ENCODE results near the gene THRAP3.

The THRAP3 gene

DNA sequence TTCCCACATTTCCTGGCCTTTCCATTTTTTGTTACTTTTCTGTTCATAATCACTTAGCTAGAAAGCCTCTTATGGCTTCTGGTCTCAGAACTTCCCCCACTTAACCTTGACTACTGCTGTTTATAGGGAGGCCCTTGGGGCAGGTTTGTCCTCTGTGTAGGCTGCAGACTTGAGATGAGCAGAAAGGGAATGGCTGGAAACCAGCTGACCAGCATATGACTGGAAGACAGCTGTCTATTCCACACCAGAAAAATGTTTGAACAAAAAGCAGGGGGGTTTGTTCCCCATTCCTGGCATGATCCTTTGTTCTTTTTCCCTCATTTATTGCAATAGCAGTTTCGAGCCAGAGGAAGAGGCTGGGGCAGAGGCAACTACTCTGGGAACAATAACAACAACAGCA lies 77.0 kb downstream of the THRAP3 start:
- DNase-seq (ENCODE audit: low read depth in 2 of 2), result no peak

DNA sequence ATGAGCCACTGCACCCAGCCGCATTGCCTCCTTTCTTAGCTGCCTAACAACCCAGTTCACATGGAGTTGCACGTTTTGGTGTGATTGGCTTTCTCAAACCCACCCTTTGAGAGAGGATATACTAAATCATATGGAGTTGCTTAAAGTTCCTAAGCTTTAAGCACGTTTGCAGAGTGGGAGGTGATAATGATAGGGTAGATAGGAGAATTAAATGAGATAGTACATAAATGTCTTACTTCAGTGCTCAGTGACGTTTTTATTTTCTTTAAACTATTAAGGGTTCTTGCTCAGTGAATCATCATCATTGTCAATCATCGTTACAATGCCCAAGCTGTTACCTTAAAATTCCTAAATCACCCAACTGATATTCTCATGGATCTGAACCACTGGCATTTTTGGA lies 79.0 kb downstream of the THRAP3 start:
- no peak for DNase-seq (ENCODE audit: low read depth in 2 of 2)

DNA sequence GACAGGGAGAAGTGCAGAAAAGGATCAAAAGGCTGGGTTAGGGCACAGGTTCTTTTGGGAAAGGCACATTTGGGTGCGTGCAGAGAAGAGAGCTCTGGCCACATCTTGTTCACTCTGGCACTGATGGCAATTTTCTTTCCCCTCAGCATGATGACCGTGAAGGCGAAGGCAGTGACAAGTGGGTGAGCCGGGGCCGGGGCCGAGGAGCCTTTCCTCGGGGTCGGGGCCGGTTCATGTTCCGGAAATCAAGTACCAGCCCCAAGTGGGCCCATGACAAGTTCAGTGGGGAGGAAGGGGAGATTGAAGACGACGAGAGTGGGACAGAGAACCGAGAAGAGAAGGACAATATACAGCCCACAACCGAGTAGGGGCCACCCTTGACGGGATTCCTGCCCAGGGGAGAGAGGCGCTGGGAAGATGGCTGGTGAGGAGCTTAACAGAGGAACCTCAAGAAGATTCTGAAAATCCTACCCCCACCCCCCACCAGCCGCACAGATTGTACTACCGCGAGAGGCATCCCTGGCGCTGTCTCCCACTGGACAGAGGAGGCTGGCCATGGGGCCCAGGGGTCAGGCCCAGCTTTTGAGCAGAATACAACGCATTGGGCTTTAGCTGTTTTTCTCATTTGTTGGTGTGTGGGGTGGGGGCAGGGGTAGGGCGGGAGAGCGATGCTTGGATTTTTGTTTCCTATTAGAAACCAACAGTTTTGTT lies 79.6 kb downstream of the THRAP3 start:
- no peak for DNase-seq (ENCODE audit: low read depth in 2 of 2)

DNA sequence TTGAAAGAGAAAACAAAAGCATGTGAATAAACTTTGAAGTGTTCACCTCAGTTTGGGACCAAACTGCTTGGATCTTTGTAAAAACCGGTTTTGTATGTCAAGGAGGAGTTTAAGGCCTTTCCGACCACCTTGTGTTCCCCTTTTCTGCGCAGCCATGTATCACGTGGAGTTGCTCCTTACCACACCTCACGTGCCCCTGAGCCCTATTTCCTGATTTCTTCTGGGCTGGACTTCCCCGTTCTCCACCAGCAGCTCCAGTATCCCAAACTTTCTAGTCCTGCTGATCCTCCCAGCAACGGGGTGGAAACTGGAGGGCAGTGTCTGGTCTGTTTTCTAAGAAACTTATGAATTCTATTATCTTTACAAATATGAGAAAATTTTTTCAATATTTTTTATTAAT lies 80.3 kb downstream of the THRAP3 start:
- no peak for DNase-seq (ENCODE audit: low read depth in 2 of 2)

DNA sequence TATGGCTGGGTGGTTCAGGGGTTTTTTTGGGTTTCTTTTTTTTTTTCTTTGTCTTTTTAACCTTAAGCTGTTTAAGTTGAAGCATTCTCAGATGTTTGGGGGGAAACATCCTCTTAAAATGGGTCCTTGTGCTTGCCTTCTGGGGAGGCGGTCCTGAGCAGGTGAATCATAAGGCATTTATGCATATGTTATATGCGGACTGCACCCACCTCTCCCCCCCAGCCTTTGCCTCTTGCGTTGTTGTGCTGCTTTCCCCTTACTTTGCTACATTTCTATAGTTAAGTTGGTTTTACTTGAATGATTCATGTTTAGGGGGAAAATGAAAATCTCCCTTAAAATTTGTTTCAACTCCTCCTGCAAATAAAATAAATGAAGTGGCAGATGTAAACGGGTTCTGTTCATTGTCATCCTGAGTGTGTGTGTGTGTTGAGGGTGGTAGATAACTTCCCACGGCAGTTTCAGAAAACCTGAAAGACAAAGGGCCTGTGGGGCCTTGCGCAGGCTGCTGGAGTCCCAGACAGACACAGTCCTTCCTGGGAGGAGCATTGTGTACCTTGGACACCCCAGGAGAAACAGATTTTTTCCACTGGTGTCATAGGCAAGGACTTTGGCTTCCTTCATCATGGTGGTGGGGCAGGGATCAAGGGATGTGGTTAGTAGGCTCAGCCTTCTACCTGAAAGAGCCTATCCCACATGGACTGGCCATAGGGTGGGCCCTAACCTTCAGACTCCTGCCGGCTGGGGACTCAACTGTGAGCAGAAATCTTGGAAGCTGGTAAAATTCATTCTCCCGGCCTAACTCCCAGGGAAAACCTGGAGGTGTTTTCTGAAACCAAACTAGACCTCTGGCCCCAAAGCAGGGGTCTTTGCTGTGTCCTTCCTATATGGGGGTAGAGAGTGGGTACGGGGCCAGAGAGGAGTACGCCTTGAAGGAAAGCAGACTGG lies 81.0 kb downstream of the THRAP3 start:
- no peak for DNase-seq (ENCODE audit: low read depth in 2 of 2)

DNA sequence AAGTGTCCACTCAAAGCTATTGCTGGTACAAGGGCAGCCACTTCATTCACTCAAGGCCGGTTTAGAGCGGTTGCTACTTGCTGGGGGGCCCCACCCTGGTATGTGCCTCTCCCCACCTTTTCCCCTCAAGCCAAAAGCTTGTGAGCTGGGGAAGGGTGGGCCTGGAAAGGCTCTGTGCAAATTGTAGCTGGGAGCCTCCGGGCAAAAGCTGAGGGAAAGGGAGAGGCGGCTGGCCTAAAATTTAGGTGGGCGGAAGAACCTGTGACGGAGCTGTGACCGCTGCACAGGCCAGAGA lies 81.6 kb downstream of the THRAP3 start:
- no peak for DNase-seq (ENCODE audit: low read depth in 2 of 2)

DNA sequence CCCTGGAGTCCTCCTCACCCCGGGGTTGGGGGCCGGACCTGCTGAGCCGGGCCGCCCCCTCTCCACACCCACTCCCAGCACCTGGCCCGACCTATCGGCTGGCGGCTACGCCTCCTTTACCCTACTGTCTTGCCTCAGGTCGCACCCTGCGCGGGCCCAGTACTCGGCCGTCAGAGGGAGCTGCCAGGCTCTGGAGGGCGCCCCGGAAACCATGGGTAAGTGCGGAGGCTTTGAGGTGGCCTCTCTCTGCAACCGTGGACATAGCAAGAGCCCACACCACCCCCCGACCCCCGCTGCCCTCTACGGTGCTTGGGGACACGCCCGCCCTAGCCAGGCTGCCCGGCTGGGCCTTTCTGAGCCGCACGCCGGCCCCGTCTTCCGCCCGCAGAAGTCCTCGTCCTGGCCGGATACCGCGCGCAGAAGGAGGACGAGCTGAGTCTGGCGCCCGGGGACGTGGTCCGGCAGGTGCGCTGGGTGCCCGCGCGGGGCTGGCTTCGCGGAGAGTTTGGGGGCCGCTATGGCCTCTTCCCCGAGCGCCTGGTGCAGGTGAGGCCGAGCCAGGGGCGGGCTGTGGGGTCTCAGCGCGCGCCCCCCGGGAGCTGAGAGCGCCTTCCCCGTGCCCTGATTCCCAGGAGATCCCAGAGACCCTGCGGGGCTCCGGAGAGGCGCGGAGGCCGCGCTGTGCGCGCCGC lies 82.1 kb downstream of the THRAP3 start, which contains the start of gene SH3D21:
TSS of gene SH3D21 (plus strand) at position 159 of the 692 bp plus-strand sequence. CDS start at position 212, 53 bp downstream.
- no peak for DNase-seq (ENCODE audit: low read depth in 2 of 2)

DNA sequence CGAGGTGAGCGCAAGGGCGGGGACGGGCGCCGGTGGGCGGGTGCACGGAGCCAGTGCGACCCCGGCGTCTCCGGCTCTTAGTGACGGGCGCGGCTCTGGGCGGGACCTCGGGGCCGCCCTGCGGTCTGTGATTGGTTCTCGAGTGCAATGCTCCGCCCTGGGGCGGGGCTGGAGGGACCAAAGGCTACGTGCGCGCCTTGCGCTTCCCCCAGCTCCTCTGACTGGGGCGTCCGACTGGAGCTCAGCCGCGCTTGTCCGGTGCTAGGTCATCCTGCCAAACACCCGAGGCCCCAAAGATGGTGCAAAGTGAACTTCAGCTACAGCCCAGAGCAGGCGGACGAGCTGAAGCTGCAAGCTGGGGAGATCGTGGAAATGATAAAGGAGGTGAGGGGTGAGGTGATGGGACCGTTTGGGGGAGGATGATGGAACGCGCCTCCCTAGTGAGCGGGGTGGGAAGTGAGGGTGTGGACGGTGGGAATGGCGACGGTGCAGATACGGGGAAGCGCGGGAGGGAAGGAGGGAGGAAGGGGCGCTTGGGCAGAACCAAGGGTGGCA lies 82.7 kb downstream of the THRAP3 start:
- peak; percentile 77 to 82 for DNase-seq (ENCODE audit: low read depth in 2 of 2)

DNA sequence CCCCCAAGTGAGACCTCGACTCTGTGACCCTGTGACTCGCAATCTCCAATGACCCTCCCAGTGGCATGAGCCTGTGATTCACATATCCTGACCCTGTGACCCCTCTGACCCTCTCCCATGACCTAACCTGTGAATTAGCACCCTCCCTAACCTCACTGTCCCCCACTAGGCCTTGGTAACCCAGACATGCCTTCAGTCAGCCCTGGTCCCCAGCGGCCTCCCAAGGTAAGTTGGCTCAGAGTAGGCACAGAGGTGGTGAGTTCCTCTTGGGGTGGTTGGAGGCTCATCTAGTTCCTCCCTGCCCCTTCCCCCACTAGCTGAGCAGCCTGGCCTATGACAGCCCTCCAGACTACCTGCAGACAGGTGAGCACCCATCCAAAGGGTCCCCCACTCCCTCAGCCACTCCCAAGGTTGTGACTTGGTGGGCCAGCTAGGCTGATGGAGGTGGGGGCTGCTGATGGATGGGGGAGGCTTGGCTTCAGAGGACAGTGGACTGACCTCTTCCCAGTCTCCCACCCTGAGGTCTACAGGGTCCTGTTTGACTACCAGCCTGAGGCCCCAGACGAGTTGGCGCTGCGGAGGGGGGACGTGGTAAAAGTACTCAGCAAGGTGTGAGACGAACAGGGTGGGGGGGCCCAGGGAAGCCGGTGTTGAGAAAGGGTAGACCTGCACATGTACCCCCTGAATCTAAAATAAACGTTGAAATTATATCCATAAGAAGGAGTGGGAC lies 83.5 kb downstream of the THRAP3 start:
- DNase-seq (ENCODE audit: low read depth in 2 of 2), result no peak

DNA sequence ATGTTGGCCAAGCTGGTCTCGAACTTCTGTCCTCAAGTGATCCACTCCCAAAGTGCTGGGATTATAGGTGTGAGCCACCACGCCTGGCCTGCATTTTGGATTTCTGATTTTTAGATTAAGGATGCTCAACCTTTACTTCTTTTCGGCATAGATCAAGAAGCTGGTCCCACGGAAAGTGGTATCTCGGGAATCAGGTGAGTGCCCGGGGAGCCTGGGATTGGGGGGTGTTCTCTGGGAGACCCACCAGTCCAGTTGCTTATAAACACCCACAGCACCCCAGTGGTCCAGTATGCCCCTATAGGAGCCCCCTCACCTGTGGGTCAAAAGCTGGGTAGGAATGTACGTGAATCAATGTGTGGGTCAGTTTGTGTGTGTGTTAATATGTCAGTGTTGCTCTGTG lies 85.2 kb downstream of the THRAP3 start:
- no peak for DNase-seq (ENCODE audit: low read depth in 2 of 2)

DNA sequence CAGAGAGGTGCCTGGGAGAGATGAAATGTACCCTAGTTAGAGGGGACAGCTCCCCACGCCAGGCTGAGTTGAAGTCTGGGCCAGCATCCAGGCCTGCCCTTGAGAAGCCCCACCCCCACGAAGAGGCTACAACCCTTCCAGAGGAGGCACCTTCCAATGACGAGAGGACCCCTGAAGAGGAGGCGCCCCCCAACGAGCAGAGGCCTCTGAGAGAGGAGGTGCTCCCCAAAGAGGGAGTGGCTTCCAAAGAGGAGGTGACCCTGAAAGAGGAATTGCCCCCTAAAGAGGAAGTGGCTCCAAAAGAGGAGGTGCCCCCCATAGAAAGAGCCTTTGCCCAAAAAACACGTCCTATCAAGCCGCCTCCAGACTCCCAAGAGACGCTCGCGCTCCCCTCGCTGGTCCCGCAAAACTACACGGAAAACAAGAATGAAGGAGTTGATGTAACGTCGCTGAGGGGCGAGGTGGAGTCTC lies 96.1 kb downstream of the THRAP3 start:
- no peak for DNase-seq (ENCODE audit: low read depth in 2 of 2)

DNA sequence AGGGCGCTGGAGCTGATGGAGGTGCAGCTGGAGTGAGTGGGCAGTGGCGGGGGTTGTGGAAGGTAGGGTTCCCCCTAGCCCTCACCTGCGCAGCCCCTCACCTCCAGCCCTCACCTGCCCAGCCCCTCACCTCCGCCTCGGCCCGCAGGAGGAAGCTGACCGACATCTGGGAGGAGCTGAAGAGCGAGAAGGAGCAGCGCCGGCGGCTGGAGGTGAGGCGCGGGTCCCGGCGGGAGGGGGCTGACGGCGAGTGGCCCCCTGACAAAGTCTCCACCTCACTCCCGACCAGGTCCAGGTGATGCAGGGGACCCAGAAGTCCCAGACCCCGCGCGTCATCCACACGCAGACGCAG lies 96.5 kb downstream of the THRAP3 start:
- no peak for DNase-seq (ENCODE audit: low read depth in 2 of 2)

DNA sequence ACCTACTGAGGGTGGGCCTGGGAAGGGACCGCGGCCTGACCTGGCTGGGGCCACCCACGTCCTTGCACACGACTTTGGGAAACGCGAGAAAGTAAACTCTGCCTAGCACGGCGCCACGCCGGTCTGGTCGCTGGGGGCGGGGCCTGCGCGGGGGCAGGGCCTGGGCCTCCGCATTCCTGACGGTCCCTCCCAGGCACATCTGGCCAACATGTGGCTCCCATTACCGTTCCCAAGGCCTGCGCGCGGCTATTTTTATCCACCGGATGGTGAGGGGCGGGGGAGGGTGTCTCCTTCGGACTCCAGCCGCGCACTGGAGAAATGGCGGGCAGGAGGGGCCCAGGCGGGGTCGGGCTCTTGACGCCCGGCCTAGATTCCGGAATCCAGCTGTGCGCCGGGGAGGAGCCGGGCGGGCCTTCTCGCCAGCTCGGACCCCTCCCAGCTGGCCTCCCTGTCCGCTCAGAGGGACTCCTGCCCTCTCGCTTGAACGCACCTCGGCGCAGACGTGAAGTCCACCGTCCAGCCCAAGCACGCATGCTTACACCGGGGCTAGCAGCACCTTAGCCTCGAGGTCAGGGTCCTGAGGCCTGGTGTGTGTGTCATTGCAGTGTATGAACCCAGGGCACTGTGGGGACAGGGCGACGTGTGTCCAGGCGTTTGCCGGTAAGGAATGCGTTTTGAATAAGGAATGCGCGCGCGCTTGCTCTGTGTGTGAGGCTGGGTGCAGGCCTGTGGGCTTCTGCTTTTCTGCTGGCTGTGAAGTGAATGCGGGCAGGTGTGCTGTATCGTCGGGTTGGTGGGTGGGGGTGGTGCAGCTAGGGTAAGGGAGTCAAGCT lies 97.1 kb downstream of the THRAP3 start:
- no peak for DNase-seq (ENCODE audit: low read depth in 2 of 2)

DNA sequence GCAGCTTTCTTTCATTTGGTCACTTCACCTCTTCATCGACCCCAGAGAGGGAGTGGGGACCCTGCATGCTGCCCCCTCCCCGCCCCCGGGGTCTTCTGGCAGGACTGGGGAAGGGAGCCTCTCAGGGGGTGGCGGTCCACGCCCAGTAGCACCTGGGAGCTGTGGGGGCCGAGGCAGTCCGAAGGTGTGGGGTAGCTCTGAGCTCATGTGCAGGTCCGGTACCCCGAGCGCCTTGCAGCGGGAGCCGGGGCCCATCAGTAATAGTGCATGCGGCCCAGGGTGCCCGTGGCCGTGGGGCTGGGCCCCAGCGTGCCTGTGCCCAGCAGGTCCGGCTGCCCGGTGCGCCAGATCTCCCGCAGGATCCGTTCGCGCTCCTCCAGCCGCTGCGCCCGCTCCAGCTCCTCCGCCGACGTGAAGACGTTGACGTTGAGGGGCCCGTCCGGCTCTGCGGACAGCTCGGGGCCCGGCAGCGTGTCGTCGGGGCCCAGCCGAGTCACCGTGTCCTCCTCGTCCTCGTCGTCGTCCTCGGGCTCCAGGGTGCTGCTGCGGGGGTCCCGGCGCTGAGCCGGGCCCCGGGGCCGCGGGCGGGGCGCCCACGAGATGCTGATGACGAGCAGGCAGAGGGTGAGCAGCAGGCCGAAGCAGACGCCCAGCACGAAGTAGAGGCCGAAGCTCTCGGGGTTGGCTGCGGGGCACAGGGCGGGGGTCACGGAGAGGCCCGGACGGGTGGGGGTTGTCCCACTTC lies 98.0 kb downstream of the THRAP3 start:
- no peak for DNase-seq (ENCODE audit: low read depth in 2 of 2)

DNA sequence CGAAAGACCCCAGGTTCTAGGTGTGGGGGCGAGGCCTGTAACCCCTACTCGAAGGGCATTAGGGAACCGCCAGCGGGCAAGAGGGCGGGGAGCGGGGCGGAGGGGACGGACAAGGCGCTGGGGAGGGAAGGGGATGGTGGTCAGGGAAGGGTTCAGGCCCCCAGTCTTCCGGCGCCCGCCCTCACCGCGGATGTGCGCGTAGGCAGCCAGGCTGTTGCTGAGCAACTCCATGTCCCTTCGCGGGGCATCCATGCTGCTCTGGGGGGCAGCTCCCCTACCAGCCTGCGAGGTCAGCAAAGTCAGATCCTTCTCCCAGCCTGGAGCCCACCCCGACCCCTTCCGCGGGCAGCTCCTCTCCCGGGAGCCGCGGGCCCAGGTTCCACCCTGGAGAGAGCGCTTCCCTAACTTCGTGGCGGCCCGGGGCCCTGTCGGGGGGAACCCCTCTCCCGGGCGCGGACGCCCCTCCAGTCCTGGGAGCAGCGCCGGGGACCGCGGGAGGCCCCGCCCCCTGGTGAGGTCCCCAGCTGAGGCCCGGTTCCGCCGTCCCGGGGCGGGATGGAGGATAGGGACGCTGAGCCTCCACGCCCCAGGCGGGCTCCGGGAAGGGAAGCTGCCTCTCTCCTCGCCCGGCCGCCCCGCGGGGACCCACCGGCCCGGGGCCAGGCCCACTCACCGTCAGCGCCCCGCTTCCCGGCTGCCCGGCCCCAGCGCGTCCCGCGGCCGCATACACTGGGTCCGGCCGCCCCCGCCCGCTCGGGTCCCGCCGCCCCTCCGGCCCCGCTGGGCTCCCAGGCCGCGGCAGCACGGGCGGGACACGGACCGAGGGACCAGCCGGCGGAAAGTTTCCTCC lies 98.8 kb downstream of the THRAP3 start:
- no peak for DNase-seq (ENCODE audit: low read depth in 2 of 2)

DNA sequence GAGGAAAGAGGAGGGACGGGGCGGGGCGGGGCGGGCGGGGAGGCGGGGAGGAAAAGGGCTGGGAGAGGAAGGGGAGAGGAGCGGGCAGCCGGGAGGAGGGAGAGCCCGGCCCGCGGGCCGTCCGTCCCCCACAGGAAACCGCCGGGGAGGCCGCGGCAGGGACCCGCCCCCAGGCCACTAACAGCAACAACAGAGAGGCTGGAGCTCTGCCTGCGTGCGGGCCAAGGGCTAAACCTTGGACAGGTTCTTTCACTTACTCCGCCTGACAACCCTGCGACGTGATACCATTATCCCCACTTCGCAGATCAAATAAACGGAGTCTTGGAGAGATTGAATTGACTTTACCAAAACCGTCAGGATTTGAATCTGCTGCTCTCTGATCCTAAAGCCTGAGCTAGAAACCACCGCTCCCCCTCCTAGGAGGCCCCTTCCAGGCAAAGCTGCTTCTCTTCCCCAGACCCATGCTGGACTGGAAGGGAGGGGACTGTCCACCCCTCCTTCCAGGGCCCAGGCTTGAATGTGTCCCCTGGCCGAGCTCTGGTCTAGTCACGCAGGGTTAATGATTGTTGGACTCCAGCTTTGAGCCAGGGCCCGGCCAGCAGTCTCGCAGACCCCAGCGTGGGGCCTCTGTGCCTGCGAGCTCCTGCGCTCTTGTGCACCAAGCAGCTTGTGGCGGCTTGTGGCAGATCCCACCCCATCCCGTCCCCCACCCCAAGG lies 99.6 kb downstream of the THRAP3 start, which contains the start of gene EVA1B:
TSS of gene EVA1B (minus strand) at position 10 of the 717 bp plus-strand sequence. CDS start 608 bp downstream, outside the sequence.
- no peak for DNase-seq (ENCODE audit: low read depth in 2 of 2)

DNA sequence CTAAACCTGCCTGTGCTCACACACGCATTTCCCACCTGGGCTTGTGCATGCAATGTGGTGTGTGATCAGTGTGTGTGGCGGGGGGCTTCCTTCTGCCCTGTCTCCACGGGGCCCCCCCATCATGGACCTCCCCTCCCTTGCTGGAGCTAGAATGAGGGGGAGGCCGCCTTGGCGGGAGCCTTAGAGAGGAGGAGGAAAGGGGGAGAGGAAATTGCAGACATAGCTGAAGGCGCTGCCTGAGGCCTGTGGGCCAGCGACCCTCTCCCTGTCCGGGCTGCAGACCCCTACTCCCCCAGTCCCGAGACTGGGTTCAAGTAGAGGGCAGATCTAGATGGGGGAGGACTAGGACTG lies 100.1 kb downstream of the THRAP3 start:
- DNase-seq (ENCODE audit: low read depth in 2 of 2), result no peak

DNA sequence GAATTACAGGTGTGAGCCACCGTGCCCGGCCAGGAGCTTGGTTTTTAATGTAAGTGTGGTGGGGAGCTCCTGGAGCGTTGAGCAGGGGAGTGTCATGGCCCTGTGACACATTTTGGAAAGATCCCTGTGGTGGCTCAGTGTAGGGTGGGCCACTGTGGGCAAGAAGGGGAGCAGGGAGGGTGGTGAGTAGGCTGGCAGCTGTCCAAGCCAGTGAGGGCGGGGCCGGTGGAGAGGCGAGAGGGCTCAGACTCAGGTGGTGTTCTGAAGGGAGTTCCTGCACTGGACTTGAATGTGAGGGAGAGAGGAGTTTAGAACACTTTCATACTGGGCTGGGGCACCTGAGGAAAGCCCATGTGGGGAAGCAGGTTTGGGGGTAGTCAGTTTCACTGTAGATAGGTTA lies 102.3 kb downstream of the THRAP3 start:
- DNase-seq (ENCODE audit: low read depth in 2 of 2), result no peak

Data from activated CD8-positive, alpha-beta memory T cell treated with anti-CD3 and anti-CD28 coated beads for 4 hours (primary cell).